CD4-positive, alpha-beta T cell (primary cell): Measurements from ENCODE around the gene TRMT10C. TPM values are rescaled to one million over a fixed set of nuclear protein-coding genes. Genes with fewer than 3 reads are reported as not detected.

ENCODE experiments used
- ATAC-seq: fragments of 200-7000 bp; cut with Tn5 transposase; one replicate; pipeline ENCODE4 v1.10.0; 2022; ENCODE audit warnings: mild to moderate bottlenecking; ENCODE audit not compliant: poor library complexity
- CTCF ChIA-PET: fragments of 350-600 bp; sonication (Branson Sonifier 250); formaldehyde crosslinking; loops from one replicate; lab custom pipeline; 2021; ENCODE audit warnings: antibody characterized with exemption, inconsistent platforms; lab: Charles Lee
- POLR2A ChIA-PET: fragments of 350-600 bp; sonication (Branson Sonifier 250); formaldehyde crosslinking; loops from one replicate; lab custom pipeline; 2021; ENCODE audit warnings: antibody characterized with exemption, inconsistent platforms; lab: Charles Lee
- DNase-seq, 14 experiments: peaks; one replicate each; pipeline ENCODE4 v3.0.0-alpha.2; 2013 to 2020; ENCODE audit warnings: mixed read lengths in 2 of 14
- H3K27ac ChIP-seq, 2 donors: one replicate each; pipeline versions ENCODE4 v1.5.1 to v1.7.0; 2013; ENCODE audit warnings: low read length in 2 of 2, low read depth in 1 of 2, mild to moderate bottlenecking in 1 of 2
- H3K27me3 ChIP-seq, 2 experiments: 1 replicate in 1 of 2; 2 replicates in 1 of 2; pipeline versions ENCODE4 v1.6.1 to v1.7.0; 2013; ENCODE audit warnings: low read length in 2 of 2, control low read depth in 1 of 2, mild to moderate bottlenecking in 1 of 2, moderate library complexity in 1 of 2; ENCODE audit not compliant: insufficient read depth in 2 of 2, control insufficient read depth in 1 of 2
- H3K36me3 ChIP-seq: one replicate; pipeline ENCODE4 v1.6.1; 2013; ENCODE audit warnings: low read length, control low read depth; ENCODE audit not compliant: insufficient read depth
- H3K4me1 ChIP-seq: one replicate; pipeline ENCODE4 v1.6.1; 2013; ENCODE audit warnings: low read length, control low read depth; ENCODE audit not compliant: insufficient read depth
- H3K4me3 ChIP-seq: one replicate; pipeline ENCODE4 v1.5.1; 2013; ENCODE audit warnings: mild to moderate bottlenecking, low read length, moderate library complexity
- H3K9me3 ChIP-seq, 2 experiments: 1 replicate in 1 of 2; 2 replicates in 1 of 2; pipeline versions ENCODE4 v1.6.1 to v1.7.0; 2013; ENCODE audit warnings: low read length in 2 of 2, mild to moderate bottlenecking in 2 of 2, control low read depth in 1 of 2, moderate library complexity in 1 of 2; ENCODE audit not compliant: control insufficient read depth in 1 of 2, insufficient read depth in 1 of 2
- H3K27ac Mint-ChIP-seq: one replicate; pipeline ENCODE4 v1.8.0; 2020; ENCODE audit warnings: mixed read lengths
- H3K27me3 Mint-ChIP-seq: one replicate; pipeline ENCODE4 v1.8.0; 2021; ENCODE audit warnings: mixed read lengths
- H3K36me3 Mint-ChIP-seq: one replicate; pipeline ENCODE4 v1.8.0; 2021; ENCODE audit warnings: low read depth, mixed read lengths
- H3K4me1 Mint-ChIP-seq: one replicate; pipeline ENCODE4 v1.8.0; 2021; ENCODE audit warnings: low read depth, mixed read lengths
- H3K4me3 Mint-ChIP-seq: one replicate; pipeline ENCODE4 v1.8.0; 2020; ENCODE audit warnings: mild to moderate bottlenecking, mixed read lengths
- H3K9me3 Mint-ChIP-seq: one replicate; pipeline ENCODE4 v1.8.0; 2020; ENCODE audit warnings: mixed read lengths
- intact Hi-C, 2 experiments: fragments of 100-400 bp; cut with DNase I in 1 of 2; cut with micrococcal nuclease in 1 of 2; formaldehyde crosslinking; loops; one replicate each; pipeline versions ENCODE4 v1.15.1 to v1.9.0; 2023 to 2025; cut with DNase I, micrococcal nuclease
- total RNA-seq, 174 experiments: library from RNA in 2 of 174; stranded (reverse) in 2 of 174; gene quantifications; one replicate each; pipeline ENCODE4 v1.2.3 and lab custom pipeline; 2021 to 2026
- TF ChIP-seq, protein P1 (sequence below): fragments of 200-600 bp; IDR thresholded peaks from one replicate; pipeline ENCODE4 v1.8.0; 2022; ENCODE audit warnings: antibody characterized with exemption, mild to moderate bottlenecking

TRMT10C gene
- total RNA-seq, 2 experiments from 2014 or later, result 49.4 to 51.2 TPM

DNA sequence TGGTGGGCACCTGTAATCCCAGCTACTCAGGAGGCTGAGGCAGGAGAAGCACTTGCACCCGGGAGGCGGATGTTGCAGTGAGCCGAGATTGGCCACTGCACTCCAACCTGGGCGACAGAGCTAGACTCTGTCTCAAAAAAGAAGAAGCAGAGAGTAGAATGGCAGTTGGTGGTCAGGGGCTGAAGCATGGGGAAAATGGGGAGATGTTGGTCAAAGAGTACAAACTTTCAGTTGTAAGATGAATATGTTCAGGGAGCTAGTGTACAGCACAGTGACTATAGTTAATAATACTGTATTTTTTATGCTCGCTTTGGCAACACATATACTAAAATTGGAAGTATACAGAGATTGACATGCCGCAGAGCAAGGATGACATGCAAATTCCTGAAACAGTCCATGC, 53.9 kb downstream of the TRMT10C start:
- no peaks in the 10 kb centered on the region for H3K27me3 Mint-ChIP-seq
- H3K36me3 ChIP-seq, result no peaks in the 10 kb centered on the region
- no peaks in the 10 kb centered on the region for H3K27me3 ChIP-seq
- CTCF ChIA-PET, result interaction anchor here (1.2 kb wide), 1 partner anchor 9 kb away, joined by 3 read pairs; no protein-coding TSS in a partner anchor
- POLR2A ChIA-PET, result no interaction called here
- no peak overlapping the region for H3K27ac ChIP-seq
- intact Hi-C loops, result no loop called here
- ATAC-seq, result no peak
- no peak overlapping the region for H3K4me3 Mint-ChIP-seq
- H3K4me1 Mint-ChIP-seq, result no peaks in the 10 kb centered on the region
- H3K27ac Mint-ChIP-seq, result no peak overlapping the region
- TF ChIP-seq, protein P1, sequence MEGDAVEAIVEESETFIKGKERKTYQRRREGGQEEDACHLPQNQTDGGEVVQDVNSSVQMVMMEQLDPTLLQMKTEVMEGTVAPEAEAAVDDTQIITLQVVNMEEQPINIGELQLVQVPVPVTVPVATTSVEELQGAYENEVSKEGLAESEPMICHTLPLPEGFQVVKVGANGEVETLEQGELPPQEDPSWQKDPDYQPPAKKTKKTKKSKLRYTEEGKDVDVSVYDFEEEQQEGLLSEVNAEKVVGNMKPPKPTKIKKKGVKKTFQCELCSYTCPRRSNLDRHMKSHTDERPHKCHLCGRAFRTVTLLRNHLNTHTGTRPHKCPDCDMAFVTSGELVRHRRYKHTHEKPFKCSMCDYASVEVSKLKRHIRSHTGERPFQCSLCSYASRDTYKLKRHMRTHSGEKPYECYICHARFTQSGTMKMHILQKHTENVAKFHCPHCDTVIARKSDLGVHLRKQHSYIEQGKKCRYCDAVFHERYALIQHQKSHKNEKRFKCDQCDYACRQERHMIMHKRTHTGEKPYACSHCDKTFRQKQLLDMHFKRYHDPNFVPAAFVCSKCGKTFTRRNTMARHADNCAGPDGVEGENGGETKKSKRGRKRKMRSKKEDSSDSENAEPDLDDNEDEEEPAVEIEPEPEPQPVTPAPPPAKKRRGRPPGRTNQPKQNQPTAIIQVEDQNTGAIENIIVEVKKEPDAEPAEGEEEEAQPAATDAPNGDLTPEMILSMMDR, result no peak
- H3K4me1 ChIP-seq, result no peaks in the 10 kb centered on the region
- H3K4me3 ChIP-seq, result no peak overlapping the region
- no peaks in the 10 kb centered on the region for H3K36me3 Mint-ChIP-seq
- no peaks in the 10 kb centered on the region for H3K9me3 Mint-ChIP-seq
- H3K9me3 ChIP-seq, result peaks cover 0 to 5% of the 10 kb centered on the region in 2 experiments
- no peak for DNase-seq

Other genes with a start within 250 kb of the TRMT10C start
- gene IMPG2, start 241.3 kb upstream of the TRMT10C start, total RNA-seq, result under 1 TPM; 0.45 to 0.66 TPM
- gene SENP7, start 48.7 kb upstream of the TRMT10C start, total RNA-seq, result 10 to 100 TPM; 37.5 to 39.3 TPM
- 100 to 1,000 TPM; 177 to 181 TPM for gene PCNP, start 12.3 kb downstream of the TRMT10C start, total RNA-seq
- 10 to 100 TPM; 73.5 to 76.6 TPM for gene ZBTB11, start 115.3 kb downstream of the TRMT10C start, total RNA-seq
- 1,000 to 10,000 TPM; 1,722 to 1,769 TPM for gene RPL24, start 124.8 kb downstream of the TRMT10C start, total RNA-seq
- 1 to 10 TPM; 6.3 to 6.6 TPM for gene CEP97, start 162.7 kb downstream of the TRMT10C start, total RNA-seq
- 10 to 100 TPM; 37.4 to 37.5 TPM for gene NXPE3, start 217.3 kb downstream of the TRMT10C start, total RNA-seq